HepG2 (cell line): ENCODE results near the gene FUCA2. TPM values are rescaled to one million over a fixed set of nuclear protein-coding genes. Genes with fewer than 3 reads are reported as not detected.
A peak's percentile ranks its signal among the peaks of the same experiment; 100 is the strongest.

Experiments
- ASH2L ChIP-seq: fragments of 300-600, 200-600 bp; sonication (generic); IDR thresholded peaks from 2 replicates; pipeline ENCODE4 v1.7.0; 2017; ENCODE audit warnings: low read depth, mild to moderate bottlenecking, moderate library complexity, mixed read lengths, low read length; ENCODE audit not compliant: insufficient read length
- BCL6 ChIP-seq: IDR thresholded peaks from 2 replicates; pipeline ENCODE4 v1.6.1; 2016; ENCODE audit warnings: missing genetic modification reagents, missing compliant biosample characterization
- CTCF ChIP-seq: sonication (generic); formaldehyde crosslinking; IDR thresholded peaks from 2 replicates; pipeline ENCODE4 v1.5.0; 2020; ENCODE audit warnings: mild to moderate bottlenecking, missing genetic modification reagents, moderate library complexity
- HOXD1 ChIP-seq: sonication (generic); formaldehyde crosslinking; IDR thresholded peaks from 2 replicates; pipeline ENCODE4 v1.5.0; 2020; ENCODE audit warnings: missing genetic modification reagents
- MED13 ChIP-seq: sonication (generic); formaldehyde crosslinking; IDR thresholded peaks from 2 replicates; pipeline ENCODE4 v1.5.0; 2020; ENCODE audit warnings: missing genetic modification reagents
- NFE2L1 ChIP-seq: sonication (generic); formaldehyde crosslinking; IDR thresholded peaks from 2 replicates; pipeline ENCODE4 v1.4.0; 2020; ENCODE audit warnings: missing genetic modification reagents, mild to moderate bottlenecking, borderline replicate concordance
- NR1H2 ChIP-seq: sonication (generic); formaldehyde crosslinking; IDR thresholded peaks from 2 replicates; pipeline ENCODE4 v1.8.1; 2022; ENCODE audit warnings: low read depth, missing genetic modification reagents, borderline replicate concordance
- SNAPC4 ChIP-seq: sonication (generic); formaldehyde crosslinking; IDR thresholded peaks from 2 replicates; pipeline ENCODE4 v1.4.0; 2020; ENCODE audit warnings: mild to moderate bottlenecking, missing genetic modification reagents
- SOX13 ChIP-seq, 3 experiments: fragments of 450-650 bp in 1 of 3; sonication (generic) in 1 of 3; formaldehyde crosslinking in 1 of 3; IDR thresholded peaks in 2 of 3; conservative IDR thresholded peaks in 1 of 3; 2 replicates each; pipeline versions ENCODE4 v1.5.0 to v1.6.1; 2016 to 2020; ENCODE audit warnings: antibody characterized with exemption in 1 of 3, mild to moderate bottlenecking in 1 of 3, missing compliant biosample characterization in 1 of 3, missing genetic modification reagents in 1 of 3, moderate library complexity in 1 of 3
- SRF ChIP-seq: IDR thresholded peaks from 2 replicates; pipeline ENCODE4 v1.6.1; 2011; ENCODE audit warnings: mild to moderate bottlenecking, low read depth, low read length, moderate library complexity
- TAF15 ChIP-seq: fragments of 200-400 bp; formaldehyde crosslinking; IDR thresholded peaks from one replicate; pipeline ENCODE4 v1.6.1; 2018; ENCODE audit warnings: mild to moderate bottlenecking, low read depth, low read length; ENCODE audit not compliant: poor library complexity, severe bottlenecking
- ZBED4 ChIP-seq: sonication (generic); formaldehyde crosslinking; IDR thresholded peaks from 2 replicates; pipeline ENCODE4 v1.4.0; 2020; ENCODE audit warnings: missing genetic modification reagents, borderline replicate concordance
- ZNF10 ChIP-seq: sonication (generic); formaldehyde crosslinking; IDR thresholded peaks from 2 replicates; pipeline ENCODE4 v1.4.0; 2020; ENCODE audit warnings: mild to moderate bottlenecking, low read depth, missing genetic modification reagents, borderline replicate concordance
- ZNF275 ChIP-seq: sonication (generic); formaldehyde crosslinking; IDR thresholded peaks from 2 replicates; pipeline ENCODE4 v1.8.0; 2022; ENCODE audit warnings: missing genetic modification reagents, mild to moderate bottlenecking, inconsistent platforms, borderline replicate concordance
- polyA plus RNA-seq, 8 experiments: library from polyadenylated mRNA; depleted of rRNA in 3 of 8; stranded (reverse) in 7 of 8; unstranded in 1 of 8; fragments of >200 nt; fragmentation: Illumina TruSeq in 4 of 8; extraction: Trizol in 4 of 8; gene quantifications; 2 replicates each; pipeline versions ENCODE4 v1.2.1 to v1.2.3, GENCODE V29; 2011 to 2016; ENCODE audit warnings: low read depth in 4 of 8, missing spikeins in 1 of 8, mixed read lengths in 1 of 8; ENCODE audit not compliant: insufficient read depth in 1 of 8
- total RNA-seq, 5 experiments: library from RNA; depleted of rRNA; stranded (reverse); fragments of >200 nt; fragmentation: Illumina TruSeq; extraction: Trizol; gene quantifications; 2 replicates each; pipeline ENCODE4 v1.2.3, GENCODE V29; 2016; ENCODE audit warnings: low read depth in 1 of 5

FUCA2 gene
- total and polyA plus RNA-seq, 2 of the 13 experiments (the other 11 are each of a cell fraction or from before 2014, with no cell fraction given): 87.4 to 144 TPM

GRCh38 chr6:143510991-143511891 lies at the start of gene FUCA2 (continued):
- TF ChIP-seq CTCF (CRISPR knock-in tag): peak; percentile 32
- no peak for TF ChIP-seq SRF
- TF ChIP-seq HOXD1: peak; percentile 89; the same call in 1 of the 2 replicates
- TF ChIP-seq MED13: peak; percentile 83
- peak; percentile 91; the same call in 1 of the 2 replicates for TF ChIP-seq NFE2L1 (CRISPR knock-in tag)
- TF ChIP-seq TAF15: peak; percentile 46
- peak; percentile 95 for TF ChIP-seq ASH2L
- TF ChIP-seq NR1H2: peak; percentile 96
- no peak for TF ChIP-seq ZNF10 (CRISPR knock-in tag)
- TF ChIP-seq SOX13 (IDR thresholded peaks at IDR 0.05): no peak
- TF ChIP-seq SOX13 (CRISPR knock-in tag; conservative IDR thresholded peaks at IDR 0.05 in 1 of 2, IDR thresholded peaks at IDR 0.05 in 1 of 2): no peak; a peak in 2 of 4 replicates
- no peak for TF ChIP-seq ZBED4
- TF ChIP-seq BCL6: no peak; the same call in 1 of the 2 replicates
- TF ChIP-seq ZNF275: peak; percentile 68; the same call in 1 of the 2 replicates
- TF ChIP-seq SNAPC4 (CRISPR knock-in tag): no peak
